GM15510 (cell line): ENCODE measurements around the gene ABHD16A.

Experiments used
- POLR2A ChIP-seq: IDR thresholded peaks from 3 replicates; pipeline ENCODE4 v1.6.1; 2011; ENCODE audit warnings: borderline replicate concordance; ENCODE audit not compliant: insufficient read length; ENCODE audit errors: extremely low read depth

The ABHD16A gene

GRCh38 chr6:31702819-31703716 is at the start of gene ABHD16A:
TSS of gene ABHD16A (minus strand) at chr6:31703324. CDS start at chr6:31703281, 43 bp downstream.
- peak; percentile 93 for TF ChIP-seq POLR2A

GRCh38 chr6:31752739-31753319 is 49.7 kb upstream of the ABHD16A start:
- no peak for TF ChIP-seq POLR2A

- TF ChIP-seq POLR2A, result no peak
These were observed 47.4 kb upstream of the ABHD16A start for GRCh38 chr6:31750411-31751022.

GRCh38 chr6:31749301-31750036 is 46.3 kb upstream of the ABHD16A start:
- TF ChIP-seq POLR2A, result no peak

- no peak for TF ChIP-seq POLR2A
These were observed 41.3 kb upstream of the ABHD16A start for GRCh38 chr6:31744422-31744821.

GRCh38 chr6:31742894-31743293 is 39.8 kb upstream of the ABHD16A start:
- TF ChIP-seq POLR2A, result no peak

GRCh38 chr6:31741815-31742214 is 38.7 kb upstream of the ABHD16A start:
- no peak for TF ChIP-seq POLR2A

- TF ChIP-seq POLR2A, result no peak
These were observed 37.5 kb upstream of the ABHD16A start for GRCh38 chr6:31740397-31741223.

GRCh38 chr6:31739639-31740396 is 36.7 kb upstream of the ABHD16A start, which contains the start of gene MSH5:
TSS of gene MSH5 (plus strand) at chr6:31740005. CDS start at chr6:31740467, 462 bp downstream.
- TF ChIP-seq POLR2A, result peak; percentile 63

- peak; percentile 44 for TF ChIP-seq POLR2A
These were observed 35.2 kb upstream of the ABHD16A start for GRCh38 chr6:31737991-31738979.

- TF ChIP-seq POLR2A, result no peak
These were observed 34.3 kb upstream of the ABHD16A start for GRCh38 chr6:31737315-31737990.
